Left lobe of liver (tissue), 2 donors: ENCODE results near the gene GRK6. TPM values are rescaled to one million over a fixed set of nuclear protein-coding genes. Genes with fewer than 3 reads are reported as not detected.
"Not testable (repeated sequence)": the region's sequence is repeated elsewhere in the genome, so short reads cannot be mapped to it uniquely, and the experiment has no call there.

ENCODE experiments used
- ATAC-seq: fragments of 200-7000 bp; cut with Tn5 transposase; one replicate; pipeline ENCODE4 v1.9.1; 2020; ENCODE audit warnings: mild to moderate bottlenecking, moderate library complexity
- DNase-seq: peaks from one replicate; pipeline ENCODE4 v3.0.0-alpha.2; 2020; ENCODE audit warnings: low spot score
- total RNA-seq: library from RNA; stranded (reverse); gene quantifications from one replicate; pipeline ENCODE4 v1.2.1, GENCODE V29; 2021
- donor health status: DM: no; HTN: no; CAD: no; lungs with moderate emphysema.
- donor health status: DM: no; HTN: yes; CAD: no.

GRK6 gene
- total RNA-seq, 1 donor from 2014 or later, result 9.8 TPM

GRCh38 chr5:177397875-177398390 is 28.5 kb upstream of the GRK6 start:
- no peak for ATAC-seq
- DNase-seq, result no peak

- ATAC-seq (peak; percentile 71), DNase-seq (no peak)
Observed at GRCh38 chr5:177399997-177400868, 26.2 kb upstream of the GRK6 start, which contains the start of gene PFN3. Gene PFN3 (minus strand): TSS chr5:177400661. CDS start chr5:177400576, 85 bp downstream.

- DNase-seq, result no peak
- no peak for ATAC-seq
Observed at GRCh38 chr5:177402271-177403043, 24.0 kb upstream of the GRK6 start.

DNA sequence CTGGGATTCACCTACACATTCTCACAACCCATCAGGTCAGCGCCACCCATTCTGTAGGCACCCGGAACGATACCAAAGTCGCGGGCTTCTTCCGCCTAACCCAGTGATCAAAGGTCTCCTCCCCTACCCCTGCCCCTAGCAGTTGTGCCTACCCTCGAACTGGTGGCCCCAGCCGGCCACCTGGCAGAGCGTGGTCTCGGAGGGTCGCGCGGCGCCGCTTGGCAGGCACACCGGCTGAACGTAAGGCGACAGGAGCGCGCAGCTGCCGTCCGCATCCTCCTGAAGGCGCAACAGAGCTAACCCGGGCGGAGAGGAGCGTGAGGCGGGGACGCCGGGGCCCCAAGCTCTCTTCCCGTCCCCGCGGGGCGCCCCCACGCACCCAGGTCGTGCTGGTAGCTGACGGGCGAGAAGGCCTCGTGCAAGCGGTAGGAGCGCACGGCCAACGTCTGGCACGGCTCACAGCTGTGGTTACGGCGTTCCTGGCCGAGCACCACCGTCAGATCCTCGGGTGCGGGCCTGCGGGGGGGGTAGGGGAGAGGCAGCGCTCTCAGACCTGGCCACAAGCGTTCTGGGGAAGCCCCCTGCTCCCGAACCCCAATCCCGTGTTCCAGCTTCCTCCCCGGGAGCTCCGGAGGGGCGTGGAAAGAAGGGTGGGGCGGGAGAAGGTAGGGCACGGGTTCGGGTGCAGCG is 23.2 kb upstream of the GRK6 start:
- no peak for ATAC-seq
- DNase-seq, result no peak

DNA sequence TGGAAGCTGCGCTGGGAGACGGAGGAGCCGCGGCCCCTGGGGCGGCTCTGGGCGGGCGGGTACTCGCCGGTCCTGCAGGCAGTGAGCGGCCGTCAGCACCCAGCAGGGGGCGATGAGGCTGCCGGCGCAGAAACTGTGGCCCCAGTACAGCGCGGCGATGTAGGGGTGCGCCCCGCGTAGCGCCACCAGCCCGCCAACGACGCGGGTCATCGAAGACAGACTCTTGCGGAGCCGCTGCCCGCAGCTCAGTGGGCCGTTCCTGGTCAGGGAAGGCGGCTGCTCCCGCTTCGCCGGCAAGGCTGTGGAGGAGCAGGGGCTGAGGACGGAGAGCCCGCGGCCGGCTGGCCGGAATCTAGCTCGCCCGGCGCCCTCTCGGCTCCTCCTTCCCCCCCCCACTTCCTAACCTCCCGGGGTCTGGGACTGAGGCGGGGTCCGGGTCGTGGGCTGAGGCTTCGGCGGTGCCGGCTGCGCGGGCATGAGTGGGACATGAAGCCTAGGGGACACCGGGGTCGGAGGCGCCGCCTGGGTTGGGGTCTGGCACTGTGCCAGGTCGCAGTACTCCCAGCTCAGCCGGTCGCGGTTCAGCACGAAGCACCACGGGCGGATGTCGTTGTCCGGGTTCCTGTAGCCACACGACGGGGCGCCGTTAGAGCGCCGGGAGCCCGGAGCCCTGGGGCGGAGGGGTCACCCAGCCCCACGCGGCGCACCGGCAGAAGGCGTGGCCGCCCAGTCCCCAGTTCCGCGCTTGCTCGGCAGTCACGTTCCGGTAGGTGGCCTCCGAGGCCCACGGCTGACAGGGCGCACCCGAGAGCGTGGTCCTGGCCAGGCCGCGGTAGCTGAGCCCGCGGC is 22.5 kb upstream of the GRK6 start:
- ATAC-seq, result peak; percentile 80
- peak; percentile 83 for DNase-seq

- DNase-seq, result no peak
- ATAC-seq, result no peak
Observed at GRCh38 chr5:177404641-177405179, 21.8 kb upstream of the GRK6 start.

- no peak for ATAC-seq
Observed at GRCh38 chr5:177405312-177405711, 21.2 kb upstream of the GRK6 start.

DNA sequence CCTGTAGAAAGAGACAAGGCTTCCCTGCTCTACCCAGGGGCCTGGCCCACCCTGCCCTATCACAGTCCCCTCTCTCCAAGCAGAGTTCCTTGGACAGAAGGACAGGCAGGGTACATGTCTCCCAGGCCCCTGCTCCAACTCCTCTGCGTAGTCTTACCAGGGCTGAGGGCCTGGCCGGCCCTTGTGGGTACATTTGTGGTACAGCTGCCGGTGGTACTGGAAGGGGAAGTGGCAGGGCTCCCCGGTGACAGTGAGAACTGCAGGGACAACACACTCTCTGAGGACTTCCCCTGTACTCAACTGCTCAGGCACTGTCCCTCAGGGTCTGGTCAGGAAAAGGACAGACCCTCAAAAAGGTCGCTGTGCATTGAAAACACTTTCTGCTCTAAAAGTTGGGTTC is 20.7 kb upstream of the GRK6 start:
- no peak for DNase-seq
- ATAC-seq, result no peak

More at GRCh38 chr5:177405312-177405711, 21.2 kb upstream of the GRK6 start:
- no peak for DNase-seq

DNA sequence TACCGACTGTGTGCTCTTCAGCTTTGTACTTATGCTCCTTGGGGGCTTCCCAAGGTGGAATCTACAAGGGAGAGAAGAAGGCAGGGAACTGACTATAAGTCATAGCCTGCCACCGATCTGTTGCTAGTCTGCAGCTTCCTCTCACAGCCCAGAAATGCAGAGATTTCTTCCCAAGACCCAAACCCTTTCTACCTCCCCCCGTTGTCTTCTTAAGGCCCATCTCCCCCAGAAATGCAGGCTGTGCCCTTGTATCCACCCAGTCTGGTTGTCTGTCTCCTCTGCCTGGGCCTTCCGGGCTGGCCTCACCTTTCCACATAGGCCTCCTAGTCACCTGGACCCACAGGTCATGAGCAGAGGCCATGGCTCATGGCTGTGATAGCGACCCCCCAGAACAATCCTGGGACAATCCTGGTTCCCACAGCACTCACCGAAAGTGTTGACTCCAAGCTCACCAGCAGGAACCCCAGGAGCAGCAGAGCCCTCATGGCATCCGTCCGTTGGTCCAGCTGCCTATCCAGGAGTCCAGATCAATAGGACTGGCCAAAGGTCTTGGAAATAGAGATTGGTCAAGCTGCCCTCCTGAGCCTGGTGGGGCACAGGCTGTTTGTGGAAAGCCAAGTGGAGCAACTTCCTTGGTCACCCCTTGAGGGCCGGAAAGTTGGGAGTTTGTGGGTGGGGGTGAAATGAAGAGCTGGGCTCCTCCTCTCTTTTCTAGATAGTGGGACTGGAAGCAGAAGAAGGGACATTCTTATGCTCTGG is 17.3 kb upstream of the GRK6 start, which contains the start of gene F12:
Gene F12 (minus strand): TSS at position 522 of the 759 bp plus-strand sequence. CDS start 37 bp downstream, at position 485.
- ATAC-seq (peak; percentile 84), DNase-seq (peak; percentile 85)

- no peak for DNase-seq
- no peak for ATAC-seq
Observed at GRCh38 chr5:177410575-177410974, 15.9 kb upstream of the GRK6 start.

DNA sequence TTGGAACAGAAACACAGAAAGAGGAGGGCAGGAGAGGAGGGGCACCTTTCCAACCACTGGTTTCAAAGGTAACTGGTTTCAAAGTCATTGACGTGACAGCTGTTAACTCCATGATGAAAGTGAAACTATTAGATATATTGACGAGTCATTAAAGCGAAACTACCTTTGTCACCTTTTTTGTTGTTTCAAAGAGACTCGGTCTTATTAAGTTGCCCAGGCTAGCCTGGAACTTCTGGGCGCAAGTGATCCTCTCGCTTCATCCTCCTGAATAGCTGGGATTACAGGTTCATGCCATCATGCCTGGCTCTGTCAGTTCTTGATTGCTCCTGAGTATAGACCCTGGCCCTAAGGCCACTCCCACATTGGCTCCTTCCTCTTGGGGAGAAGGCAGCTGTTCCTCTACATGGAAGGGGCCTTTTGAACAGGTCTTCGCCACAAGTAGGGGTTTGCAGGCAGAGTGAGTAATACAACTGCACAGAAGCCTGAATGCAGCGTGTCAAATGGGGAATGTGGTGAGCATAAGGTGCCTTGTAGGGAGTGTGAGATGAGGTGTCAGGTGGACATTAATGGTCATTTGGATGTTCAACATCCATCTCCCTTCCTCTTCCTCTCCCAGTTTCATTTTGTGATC is 13.8 kb upstream of the GRK6 start:
- no peak for DNase-seq
- ATAC-seq, result peak; percentile 69

GRCh38 chr5:177414481-177414880 is 12.0 kb upstream of the GRK6 start:
- no peak for ATAC-seq

DNA sequence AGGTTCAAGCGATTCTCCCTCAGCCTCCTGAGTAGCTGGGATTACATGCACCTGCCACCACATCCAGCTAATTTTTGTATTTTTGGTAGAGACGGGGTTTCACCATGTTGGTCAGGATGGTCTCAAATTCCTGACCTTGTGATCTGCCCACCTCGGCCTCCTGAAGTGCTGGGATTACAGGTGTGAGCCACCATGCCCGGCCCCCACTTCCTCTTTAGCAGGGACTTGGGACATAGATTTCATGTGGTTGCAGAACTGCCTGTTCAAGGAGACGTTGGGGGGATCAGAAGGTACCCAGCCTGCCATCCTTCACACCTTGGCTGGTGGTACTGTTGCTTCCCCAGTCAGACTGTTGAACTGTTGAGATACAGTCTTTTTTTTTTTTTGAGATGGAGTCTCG is 9.4 kb upstream of the GRK6 start:
- not testable (repeated sequence) for ATAC-seq, DNase-seq

More at GRCh38 chr5:177414481-177414880, 12.0 kb upstream of the GRK6 start:
- no peak for DNase-seq

DNA sequence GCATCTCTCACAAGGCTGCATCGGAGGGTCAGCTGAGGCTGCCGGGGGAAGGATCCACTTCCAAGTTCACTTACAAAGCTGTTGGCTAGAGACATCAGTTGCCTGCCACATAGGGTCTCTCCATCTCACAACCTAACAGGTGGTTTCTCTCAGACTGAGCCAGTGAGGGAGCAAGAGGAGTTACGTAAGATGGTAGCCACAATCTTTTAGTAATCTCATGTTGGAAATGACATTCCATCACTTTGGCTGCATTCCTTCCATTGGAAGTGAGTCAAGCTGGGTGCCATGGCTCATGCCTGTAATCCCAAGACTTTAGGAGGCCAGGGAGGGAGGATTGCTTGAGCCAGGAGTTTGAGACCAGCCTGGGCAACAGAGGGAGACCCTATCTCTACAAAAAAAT is 7.4 kb upstream of the GRK6 start:
- ATAC-seq (no peak), DNase-seq (no peak)

GRCh38 chr5:177420472-177420871 is 6.0 kb upstream of the GRK6 start:
- not testable (repeated sequence) for DNase-seq, ATAC-seq

DNA sequence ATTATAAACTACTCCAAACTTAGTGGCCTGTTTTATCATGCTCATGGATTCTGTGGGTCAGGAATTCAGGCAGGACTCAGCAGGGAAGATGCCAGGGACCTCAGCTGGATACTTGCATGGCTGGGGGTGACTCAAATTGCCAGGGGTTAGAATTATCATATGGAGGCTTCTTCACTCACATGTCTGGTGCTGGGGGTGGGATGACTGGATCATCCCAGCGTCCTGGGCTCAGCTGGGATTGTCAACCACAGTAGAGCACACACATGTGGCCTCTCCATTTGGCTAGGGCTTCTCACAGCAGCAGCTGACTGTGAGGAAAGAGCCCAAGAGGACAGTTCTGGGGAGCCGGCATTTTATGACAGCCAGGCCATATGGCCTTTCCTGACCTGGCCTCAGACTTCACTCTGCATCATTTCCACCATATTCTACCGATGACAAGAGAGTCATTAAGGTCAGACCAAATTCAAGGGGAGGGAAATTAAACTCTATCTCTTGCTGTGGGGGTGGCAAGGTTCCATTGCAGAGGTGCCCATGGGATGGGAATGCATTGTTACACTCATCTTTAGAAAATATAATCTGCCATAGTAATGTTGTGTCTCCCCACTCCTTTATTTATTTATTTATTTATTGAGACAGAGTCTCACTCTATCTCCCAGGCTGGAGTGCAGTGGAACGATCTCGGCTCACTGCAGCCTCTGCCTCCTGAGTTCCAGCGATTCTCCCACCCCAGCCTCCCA is 5.2 kb upstream of the GRK6 start:
- ATAC-seq (no peak), DNase-seq (no peak)

- DNase-seq, result no peak
- ATAC-seq, result no peak
Observed at GRCh38 chr5:177423671-177424070, 2.8 kb upstream of the GRK6 start.
